ENCODE results near the gene CRLF1.

DNA sequence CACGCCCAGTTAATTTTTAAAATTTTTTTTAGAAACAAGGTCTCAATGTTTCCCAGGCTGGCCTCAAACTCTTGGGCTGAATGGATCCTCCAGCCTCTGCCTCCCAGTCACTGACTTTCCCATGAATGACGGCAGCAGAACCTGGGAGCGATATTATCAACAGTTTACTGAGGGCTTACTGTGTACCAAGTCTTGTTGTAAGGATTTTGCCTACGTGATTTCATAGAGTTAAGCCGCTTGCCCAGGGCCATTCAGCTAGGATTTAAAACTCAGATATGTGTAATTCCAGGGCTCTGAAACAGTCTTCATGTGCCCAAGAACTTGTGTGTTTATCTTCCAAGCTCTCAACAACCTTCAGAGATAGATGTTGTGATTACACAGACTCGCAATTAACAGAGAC lies 55.0 kb downstream of the CRLF1 start:
- TF ChIP-seq, protein P1, sequence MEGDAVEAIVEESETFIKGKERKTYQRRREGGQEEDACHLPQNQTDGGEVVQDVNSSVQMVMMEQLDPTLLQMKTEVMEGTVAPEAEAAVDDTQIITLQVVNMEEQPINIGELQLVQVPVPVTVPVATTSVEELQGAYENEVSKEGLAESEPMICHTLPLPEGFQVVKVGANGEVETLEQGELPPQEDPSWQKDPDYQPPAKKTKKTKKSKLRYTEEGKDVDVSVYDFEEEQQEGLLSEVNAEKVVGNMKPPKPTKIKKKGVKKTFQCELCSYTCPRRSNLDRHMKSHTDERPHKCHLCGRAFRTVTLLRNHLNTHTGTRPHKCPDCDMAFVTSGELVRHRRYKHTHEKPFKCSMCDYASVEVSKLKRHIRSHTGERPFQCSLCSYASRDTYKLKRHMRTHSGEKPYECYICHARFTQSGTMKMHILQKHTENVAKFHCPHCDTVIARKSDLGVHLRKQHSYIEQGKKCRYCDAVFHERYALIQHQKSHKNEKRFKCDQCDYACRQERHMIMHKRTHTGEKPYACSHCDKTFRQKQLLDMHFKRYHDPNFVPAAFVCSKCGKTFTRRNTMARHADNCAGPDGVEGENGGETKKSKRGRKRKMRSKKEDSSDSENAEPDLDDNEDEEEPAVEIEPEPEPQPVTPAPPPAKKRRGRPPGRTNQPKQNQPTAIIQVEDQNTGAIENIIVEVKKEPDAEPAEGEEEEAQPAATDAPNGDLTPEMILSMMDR (IDR thresholded peaks at IDR 0.05; ENCODE audit: low read length), result no peak
- no peak for TF ChIP-seq EZH2 (IDR thresholded peaks at IDR 0.05; ENCODE audit: borderline replicate concordance, low read length)

Data from OCI-LY1 (cell line).